Measurements from ENCODE around the gene ASB1. TPM values are rescaled to one million over a fixed set of nuclear protein-coding genes. Genes with fewer than 3 reads are reported as not detected.

ASB1 gene
- total and polyA plus RNA-seq, 2 of the 13 experiments (the other 11 are each of a cell fraction or from before 2014, with no cell fraction given), result 48.6 to 49.2 TPM

DNA sequence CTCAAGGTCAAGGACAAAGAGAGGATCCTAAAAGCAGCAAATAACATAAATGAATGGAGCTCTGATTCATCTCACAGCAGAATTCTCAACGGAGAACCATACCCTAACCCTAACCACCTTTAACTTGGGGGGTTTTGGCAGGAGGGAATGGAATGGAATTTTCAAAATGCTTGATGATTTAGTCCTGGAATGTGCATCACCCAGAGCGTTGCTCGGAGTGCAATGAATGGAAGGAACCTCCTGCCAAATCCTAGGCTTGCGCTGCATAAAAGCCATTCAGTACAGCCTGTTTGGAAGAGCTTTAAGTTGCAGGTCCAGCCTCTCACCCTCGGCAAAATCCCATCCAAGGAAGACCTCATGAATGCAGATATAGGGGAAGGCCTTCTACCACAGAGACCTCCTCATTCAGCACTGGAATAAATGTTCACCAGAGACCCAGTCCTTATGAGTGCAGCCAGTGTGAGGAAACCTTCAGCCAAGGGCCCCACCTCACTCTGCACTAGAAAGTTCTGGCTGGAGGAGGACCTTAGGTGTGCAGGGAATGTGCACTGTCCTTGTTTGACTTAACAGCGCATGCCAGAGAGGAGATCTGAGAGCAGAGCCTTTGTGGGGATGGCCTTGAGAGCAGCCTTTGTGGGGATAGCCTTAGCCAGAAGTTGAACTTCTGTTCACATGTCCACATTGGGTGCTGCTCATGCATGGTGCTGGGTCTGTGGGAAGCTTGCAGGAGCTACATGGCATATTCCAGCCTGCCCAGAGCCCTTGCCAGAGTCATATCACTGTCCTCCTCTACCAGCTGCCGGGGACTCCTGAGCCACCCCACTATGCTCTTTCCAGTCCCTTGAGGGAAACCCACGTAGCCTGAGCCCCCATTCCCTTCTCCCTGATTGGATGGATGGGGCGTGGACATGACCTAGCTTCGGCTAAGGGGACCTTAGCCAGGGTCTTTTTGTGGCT is 30.5 kb downstream of the ASB1 start (continued):
- no peak for TF ChIP-seq DBP (CRISPR knock-in tag; IDR thresholded peaks at IDR 0.05; ENCODE audit: not compliant biosample characterization)
- TF ChIP-seq SP4 (CRISPR knock-in tag; IDR thresholded peaks at IDR 0.05), result peak; percentile 72; the same call in 1 of the 2 replicates
- no peak for TF ChIP-seq REXO4 (CRISPR knock-in tag; IDR thresholded peaks at IDR 0.05; ENCODE audit: borderline replicate concordance)
- TF ChIP-seq THAP11 (CRISPR knock-in tag; IDR thresholded peaks at IDR 0.05), result peak; percentile 45; the same call in 1 of the 2 replicates
- no peak for TF ChIP-seq NCOA5 (CRISPR knock-in tag; IDR thresholded peaks at IDR 0.05)
- TF ChIP-seq ZMYM4 (CRISPR knock-in tag; IDR thresholded peaks at IDR 0.05), result peak; percentile 62
- TF ChIP-seq, protein P1, sequence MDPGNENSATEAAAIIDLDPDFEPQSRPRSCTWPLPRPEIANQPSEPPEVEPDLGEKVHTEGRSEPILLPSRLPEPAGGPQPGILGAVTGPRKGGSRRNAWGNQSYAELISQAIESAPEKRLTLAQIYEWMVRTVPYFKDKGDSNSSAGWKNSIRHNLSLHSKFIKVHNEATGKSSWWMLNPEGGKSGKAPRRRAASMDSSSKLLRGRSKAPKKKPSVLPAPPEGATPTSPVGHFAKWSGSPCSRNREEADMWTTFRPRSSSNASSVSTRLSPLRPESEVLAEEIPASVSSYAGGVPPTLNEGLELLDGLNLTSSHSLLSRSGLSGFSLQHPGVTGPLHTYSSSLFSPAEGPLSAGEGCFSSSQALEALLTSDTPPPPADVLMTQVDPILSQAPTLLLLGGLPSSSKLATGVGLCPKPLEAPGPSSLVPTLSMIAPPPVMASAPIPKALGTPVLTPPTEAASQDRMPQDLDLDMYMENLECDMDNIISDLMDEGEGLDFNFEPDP (CRISPR knock-in tag; conservative IDR thresholded peaks at IDR 0.05), result no peak
- no peak for TF ChIP-seq MAFF (IDR thresholded peaks at IDR 0.05; ENCODE audit: low read depth, low read length)
- TF ChIP-seq, protein P2, sequence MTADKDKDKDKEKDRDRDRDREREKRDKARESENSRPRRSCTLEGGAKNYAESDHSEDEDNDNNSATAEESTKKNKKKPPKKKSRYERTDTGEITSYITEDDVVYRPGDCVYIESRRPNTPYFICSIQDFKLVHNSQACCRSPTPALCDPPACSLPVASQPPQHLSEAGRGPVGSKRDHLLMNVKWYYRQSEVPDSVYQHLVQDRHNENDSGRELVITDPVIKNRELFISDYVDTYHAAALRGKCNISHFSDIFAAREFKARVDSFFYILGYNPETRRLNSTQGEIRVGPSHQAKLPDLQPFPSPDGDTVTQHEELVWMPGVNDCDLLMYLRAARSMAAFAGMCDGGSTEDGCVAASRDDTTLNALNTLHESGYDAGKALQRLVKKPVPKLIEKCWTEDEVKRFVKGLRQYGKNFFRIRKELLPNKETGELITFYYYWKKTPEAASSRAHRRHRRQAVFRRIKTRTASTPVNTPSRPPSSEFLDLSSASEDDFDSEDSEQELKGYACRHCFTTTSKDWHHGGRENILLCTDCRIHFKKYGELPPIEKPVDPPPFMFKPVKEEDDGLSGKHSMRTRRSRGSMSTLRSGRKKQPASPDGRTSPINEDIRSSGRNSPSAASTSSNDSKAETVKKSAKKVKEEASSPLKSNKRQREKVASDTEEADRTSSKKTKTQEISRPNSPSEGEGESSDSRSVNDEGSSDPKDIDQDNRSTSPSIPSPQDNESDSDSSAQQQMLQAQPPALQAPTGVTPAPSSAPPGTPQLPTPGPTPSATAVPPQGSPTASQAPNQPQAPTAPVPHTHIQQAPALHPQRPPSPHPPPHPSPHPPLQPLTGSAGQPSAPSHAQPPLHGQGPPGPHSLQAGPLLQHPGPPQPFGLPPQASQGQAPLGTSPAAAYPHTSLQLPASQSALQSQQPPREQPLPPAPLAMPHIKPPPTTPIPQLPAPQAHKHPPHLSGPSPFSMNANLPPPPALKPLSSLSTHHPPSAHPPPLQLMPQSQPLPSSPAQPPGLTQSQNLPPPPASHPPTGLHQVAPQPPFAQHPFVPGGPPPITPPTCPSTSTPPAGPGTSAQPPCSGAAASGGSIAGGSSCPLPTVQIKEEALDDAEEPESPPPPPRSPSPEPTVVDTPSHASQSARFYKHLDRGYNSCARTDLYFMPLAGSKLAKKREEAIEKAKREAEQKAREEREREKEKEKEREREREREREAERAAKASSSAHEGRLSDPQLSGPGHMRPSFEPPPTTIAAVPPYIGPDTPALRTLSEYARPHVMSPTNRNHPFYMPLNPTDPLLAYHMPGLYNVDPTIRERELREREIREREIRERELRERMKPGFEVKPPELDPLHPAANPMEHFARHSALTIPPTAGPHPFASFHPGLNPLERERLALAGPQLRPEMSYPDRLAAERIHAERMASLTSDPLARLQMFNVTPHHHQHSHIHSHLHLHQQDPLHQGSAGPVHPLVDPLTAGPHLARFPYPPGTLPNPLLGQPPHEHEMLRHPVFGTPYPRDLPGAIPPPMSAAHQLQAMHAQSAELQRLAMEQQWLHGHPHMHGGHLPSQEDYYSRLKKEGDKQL (CRISPR knock-in tag; IDR thresholded peaks at IDR 0.05; ENCODE audit: low read depth), result peak; percentile 32; the same call in 1 of the 2 replicates
- TF ChIP-seq, protein P3, sequence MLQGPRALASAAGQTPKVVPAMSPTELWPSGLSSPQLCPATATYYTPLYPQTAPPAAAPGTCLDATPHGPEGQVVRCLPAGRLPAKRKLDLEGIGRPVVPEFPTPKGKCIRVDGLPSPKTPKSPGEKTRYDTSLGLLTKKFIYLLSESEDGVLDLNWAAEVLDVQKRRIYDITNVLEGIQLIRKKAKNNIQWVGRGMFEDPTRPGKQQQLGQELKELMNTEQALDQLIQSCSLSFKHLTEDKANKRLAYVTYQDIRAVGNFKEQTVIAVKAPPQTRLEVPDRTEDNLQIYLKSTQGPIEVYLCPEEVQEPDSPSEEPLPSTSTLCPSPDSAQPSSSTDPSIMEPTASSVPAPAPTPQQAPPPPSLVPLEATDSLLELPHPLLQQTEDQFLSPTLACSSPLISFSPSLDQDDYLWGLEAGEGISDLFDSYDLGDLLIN (CRISPR knock-in tag; IDR thresholded peaks at IDR 0.05; ENCODE audit: borderline replicate concordance), result no peak
- TF ChIP-seq ZNF660 (CRISPR knock-in tag; IDR thresholded peaks at IDR 0.05; ENCODE audit: borderline replicate concordance, low read depth), result no peak
- TF ChIP-seq ZBTB33 (CRISPR knock-in tag; IDR thresholded peaks at IDR 0.05), result no peak
- no peak for TF ChIP-seq ZC3H4 (CRISPR knock-in tag; IDR thresholded peaks at IDR 0.05; ENCODE audit: borderline replicate concordance)
- TF ChIP-seq SMAD1 (CRISPR knock-in tag; IDR thresholded peaks at IDR 0.05; ENCODE audit: borderline replicate concordance, low read depth), result no peak
- 0 out of 2 replicates have a peak, but pooled peaks have one; percentile 49 for TF ChIP-seq ZNF761 (CRISPR knock-in tag; conservative IDR thresholded peaks at IDR 0.05)

Data from HepG2 (cell line).